ENCODE results near the gene BICD1. TPM values are rescaled to one million over a fixed set of nuclear protein-coding genes. Genes with fewer than 3 reads are reported as not detected.

Gene BICD1
- total RNA-seq, 1 donor from 2014 or later = 8.5 TPM

DNA sequence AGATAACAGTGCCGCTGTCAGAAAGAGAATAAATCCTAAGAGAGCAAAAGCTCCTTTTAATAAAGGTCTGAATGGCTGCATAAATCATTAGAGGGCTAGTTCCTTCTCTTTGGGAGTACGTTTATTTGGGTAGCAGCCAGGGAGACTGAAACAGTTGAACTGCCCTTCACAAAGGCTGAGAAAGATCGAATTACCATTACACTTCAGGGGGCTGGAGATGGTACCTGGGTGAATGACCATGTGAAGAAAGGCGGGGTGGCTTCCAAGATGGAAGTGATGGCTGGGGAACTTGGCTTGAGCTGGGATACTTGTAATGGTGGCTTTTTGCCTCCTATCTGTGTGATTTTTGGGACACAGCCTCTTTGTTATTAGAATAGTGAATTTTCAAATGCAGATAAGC, 291.0 kb downstream of the BICD1 start:
- no peaks in the 10 kb centered on the region for H3K9me3 ChIP-seq (replicated peaks)
- H3K27me3 ChIP-seq (ENCODE audit: low read depth) = no peaks in the 10 kb centered on the region
- no peak overlapping the region for H3K27ac ChIP-seq (replicated peaks)
- no peak for DNase-seq
- peaks cover 23% of the 10 kb centered on the region for H3K4me1 ChIP-seq
- no peak overlapping the region for H3K4me3 ChIP-seq
- TF ChIP-seq, protein P1, sequence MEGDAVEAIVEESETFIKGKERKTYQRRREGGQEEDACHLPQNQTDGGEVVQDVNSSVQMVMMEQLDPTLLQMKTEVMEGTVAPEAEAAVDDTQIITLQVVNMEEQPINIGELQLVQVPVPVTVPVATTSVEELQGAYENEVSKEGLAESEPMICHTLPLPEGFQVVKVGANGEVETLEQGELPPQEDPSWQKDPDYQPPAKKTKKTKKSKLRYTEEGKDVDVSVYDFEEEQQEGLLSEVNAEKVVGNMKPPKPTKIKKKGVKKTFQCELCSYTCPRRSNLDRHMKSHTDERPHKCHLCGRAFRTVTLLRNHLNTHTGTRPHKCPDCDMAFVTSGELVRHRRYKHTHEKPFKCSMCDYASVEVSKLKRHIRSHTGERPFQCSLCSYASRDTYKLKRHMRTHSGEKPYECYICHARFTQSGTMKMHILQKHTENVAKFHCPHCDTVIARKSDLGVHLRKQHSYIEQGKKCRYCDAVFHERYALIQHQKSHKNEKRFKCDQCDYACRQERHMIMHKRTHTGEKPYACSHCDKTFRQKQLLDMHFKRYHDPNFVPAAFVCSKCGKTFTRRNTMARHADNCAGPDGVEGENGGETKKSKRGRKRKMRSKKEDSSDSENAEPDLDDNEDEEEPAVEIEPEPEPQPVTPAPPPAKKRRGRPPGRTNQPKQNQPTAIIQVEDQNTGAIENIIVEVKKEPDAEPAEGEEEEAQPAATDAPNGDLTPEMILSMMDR (IDR thresholded peaks at IDR 0.05; ENCODE audit: borderline replicate concordance) = no peak
- H3K36me3 ChIP-seq = no peaks in the 10 kb centered on the region
- intact Hi-C loops (cut with micrococcal nuclease) = no loop called here

- Histone ChIP-seq H3K36me3 (no peaks in the 10 kb centered on the region), H3K27me3 (ENCODE audit: low read depth) (no peaks in the 10 kb centered on the region), H3K4me1 (peaks cover 23% of the 10 kb centered on the region), H3K4me3 (no peak overlapping the region), H3K27ac (replicated peaks) (peak overlapping the region; percentile 91), H3K9me3 (replicated peaks) (no peaks in the 10 kb centered on the region)
- TF ChIP-seq, protein P1 (IDR thresholded peaks at IDR 0.05; ENCODE audit: borderline replicate concordance) = no peak
- intact Hi-C loops (cut with micrococcal nuclease) = no loop called here
- no peak for DNase-seq
These were observed 291.5 kb downstream of the BICD1 start for GRCh38 chr12:32398181-32398580.

DNA sequence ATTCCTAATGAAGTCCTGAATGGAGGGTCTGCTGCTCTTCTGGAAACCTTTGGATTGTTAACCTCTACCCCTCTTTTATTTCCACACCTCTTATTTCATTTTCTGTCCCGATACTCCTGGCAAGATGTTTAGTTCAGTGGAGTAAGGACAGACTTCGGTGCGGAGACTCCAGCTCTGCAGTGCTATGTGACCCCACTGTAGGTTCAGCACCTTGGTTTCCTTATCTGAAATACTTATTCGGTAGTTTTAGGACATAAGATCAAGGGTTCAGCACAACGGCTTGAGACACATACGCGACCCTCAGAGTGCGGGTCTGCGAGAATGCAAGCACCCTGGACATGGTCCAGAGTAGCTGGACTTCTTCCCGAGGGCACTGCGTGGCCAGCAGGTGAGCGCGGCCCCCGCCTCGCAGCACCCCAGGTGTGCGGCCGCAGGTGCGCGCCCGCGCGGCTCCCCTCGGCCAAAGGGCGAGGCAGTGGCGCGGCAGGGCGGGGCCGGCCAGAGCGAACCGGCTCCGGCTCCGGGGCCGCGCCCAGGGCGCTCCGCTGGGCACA, 292.2 kb downstream of the BICD1 start:
- TF ChIP-seq, protein P1 (IDR thresholded peaks at IDR 0.05; ENCODE audit: borderline replicate concordance) = no peak
- H3K27ac ChIP-seq (replicated peaks) = peak overlapping the region; percentile 91
- intact Hi-C loops (cut with micrococcal nuclease) = no loop called here

DNA sequence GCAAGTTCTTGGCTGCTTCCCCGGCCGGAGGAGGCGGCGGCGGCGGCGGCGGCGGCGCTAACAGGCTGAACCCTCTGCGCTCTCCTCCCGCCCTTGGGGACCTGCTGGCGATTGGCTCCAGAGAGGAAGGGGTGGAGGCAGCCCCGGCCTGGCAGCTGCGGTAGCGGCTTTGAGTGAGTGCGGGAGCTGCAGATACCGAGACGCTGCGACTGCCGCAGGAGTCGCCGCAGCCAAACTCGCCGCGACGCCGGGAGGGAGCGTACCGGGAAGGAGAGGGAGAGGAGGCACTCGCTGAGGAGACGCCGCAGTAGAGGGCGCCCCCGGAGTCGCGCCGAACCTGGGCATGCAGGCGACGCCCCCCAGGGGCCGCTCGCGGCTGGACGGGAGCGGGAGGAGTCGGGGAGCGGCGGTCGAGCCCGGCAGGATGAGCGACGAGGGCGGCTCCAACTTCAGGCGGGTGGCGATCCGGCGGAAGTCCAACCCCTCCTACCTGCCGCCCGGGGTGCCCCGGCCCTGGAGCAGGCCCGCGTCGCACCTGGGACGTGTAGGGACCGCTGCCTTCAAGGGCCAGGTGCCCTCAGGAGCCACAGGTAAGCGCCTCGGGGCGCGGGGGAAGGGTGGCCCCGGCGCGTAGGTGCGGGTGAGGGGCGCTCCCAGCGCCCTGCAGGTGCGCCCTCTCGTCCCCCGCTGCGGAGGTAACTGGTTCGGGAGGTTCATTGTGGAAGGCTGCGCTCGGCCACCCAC, 292.9 kb downstream of the BICD1 start, which contains the start of gene FGD4:
TSS of gene FGD4 (plus strand) at position 189 of the 744 bp plus-strand sequence.
- peaks cover 3% of the 10 kb centered on the region for H3K36me3 ChIP-seq
- intact Hi-C loops (cut with micrococcal nuclease) = no loop called here
- H3K27me3 ChIP-seq (ENCODE audit: low read depth) = no peaks in the 10 kb centered on the region

More for the DNA sequence above, 292.2 kb downstream of the BICD1 start:
- Histone ChIP-seq H3K36me3 (peaks cover 3% of the 10 kb centered on the region), H3K27me3 (ENCODE audit: low read depth) (no peaks in the 10 kb centered on the region), H3K9me3 (replicated peaks) (no peaks in the 10 kb centered on the region), H3K4me1 (peaks cover 23% of the 10 kb centered on the region), H3K4me3 (peak overlapping the region; percentile 97)
- no peak for DNase-seq

DNA sequence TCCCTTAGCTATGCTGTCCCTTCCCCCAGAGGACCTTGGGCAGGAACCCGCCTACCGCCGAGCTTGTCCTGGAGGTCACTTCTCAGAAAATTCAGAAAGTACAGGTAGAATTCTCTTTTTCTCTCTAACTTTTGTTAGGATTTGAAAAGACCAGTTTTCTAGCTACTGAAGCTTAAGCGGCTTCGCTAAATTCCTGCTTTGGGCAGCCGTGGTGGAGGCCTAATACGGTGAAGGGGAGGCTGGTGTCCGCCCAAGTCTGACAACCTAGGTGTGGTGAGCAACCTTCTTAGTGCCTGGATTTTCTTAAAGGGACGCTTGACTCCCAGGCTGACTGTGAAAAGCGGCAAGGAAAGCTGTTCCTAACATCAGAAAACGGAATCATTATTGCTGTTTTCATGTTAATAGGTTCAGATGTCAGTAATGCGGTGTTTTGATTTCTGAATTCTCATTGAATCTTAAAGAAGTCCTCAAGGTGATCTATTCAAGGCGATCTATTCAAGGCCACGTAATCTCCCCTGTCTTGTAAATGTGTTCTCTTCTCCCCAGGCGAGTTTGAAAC, 293.5 kb downstream of the BICD1 start:
- no peaks in the 10 kb centered on the region for H3K9me3 ChIP-seq (replicated peaks)
- peaks cover 3% of the 10 kb centered on the region for H3K36me3 ChIP-seq
- H3K4me1 ChIP-seq = peaks cover 23% of the 10 kb centered on the region
- H3K4me3 ChIP-seq = peak overlapping the region; percentile 97
- intact Hi-C loops (cut with micrococcal nuclease) = no loop called here
- no peak for DNase-seq
- TF ChIP-seq, protein P1 (IDR thresholded peaks at IDR 0.05; ENCODE audit: borderline replicate concordance) = no peak
- H3K27ac ChIP-seq (replicated peaks) = peak overlapping the region; percentile 91
- H3K27me3 ChIP-seq (ENCODE audit: low read depth) = no peaks in the 10 kb centered on the region

More for the DNA sequence above, 292.9 kb downstream of the BICD1 start, which contains the start of gene FGD4:
- Histone ChIP-seq H3K27ac (replicated peaks) (peak within 1 kb of the TSS; percentile 91), H3K4me3 (peak within 1 kb of the TSS; percentile 97), H3K9me3 (replicated peaks) (no peaks in the 10 kb centered on the region), H3K4me1 (peaks cover 23% of the 10 kb centered on the region)
- TF ChIP-seq, protein P1 (IDR thresholded peaks at IDR 0.05; ENCODE audit: borderline replicate concordance) = peak; percentile 58
- DNase-seq = peak; percentile 90

Data from left ventricle myocardium inferior (tissue), 1 donor.